Fibroblast of lung (primary cell): ENCODE results near the gene CLCN4. TPM values are rescaled to one million over a fixed set of nuclear protein-coding genes. Genes with fewer than 3 reads are reported as not detected.

ENCODE experiments used
- DNase-seq, 2 donors: peaks; one replicate each; pipeline versions ENCODE4 v3.0.0 to v3.0.0-alpha.2; 2010; ENCODE audit warnings: low read depth in 2 of 2
- H2AFZ ChIP-seq: 2 replicates; pipeline ENCODE4 v1.5.1; 2012; ENCODE audit warnings: low read length, control low read depth, inconsistent platforms
- H3K27ac ChIP-seq: 2 replicates; pipeline ENCODE4 v1.5.1; 2011; ENCODE audit warnings: low read length, control low read depth; ENCODE audit not compliant: insufficient read depth
- H3K27me3 ChIP-seq: 2 replicates; pipeline ENCODE4 v1.5.1; 2011; ENCODE audit warnings: mild to moderate bottlenecking, low read length; ENCODE audit not compliant: control insufficient read depth, insufficient read depth
- H3K36me3 ChIP-seq: 2 replicates; pipeline ENCODE4 v1.5.1; 2011; ENCODE audit warnings: low read length; ENCODE audit not compliant: control insufficient read depth, insufficient read depth
- H3K4me1 ChIP-seq: 2 replicates; pipeline ENCODE4 v1.5.1; 2011; ENCODE audit warnings: low read length; ENCODE audit not compliant: control insufficient read depth, insufficient read depth; ENCODE audit errors: extremely low read depth
- H3K4me2 ChIP-seq: 2 replicates; pipeline ENCODE4 v1.5.1; 2011; ENCODE audit warnings: low read length, control low read depth; ENCODE audit not compliant: insufficient read depth; ENCODE audit errors: extremely low read depth
- H3K4me3 ChIP-seq, 4 experiments: fragments of 200-600 bp in 1 of 4; sonication (generic) in 1 of 4; replicated peaks in 1 of 4; 2 replicates each; pipeline ENCODE4 v1.5.1; 2011 to 2016; ENCODE audit warnings: low read length in 4 of 4, low read depth in 3 of 4, mild to moderate bottlenecking in 3 of 4, control low read depth in 2 of 4, inconsistent platforms in 1 of 4, mixed read lengths in 1 of 4; ENCODE audit not compliant: insufficient read depth in 1 of 4; ENCODE audit errors: control extremely low read depth in 1 of 4
- H3K79me2 ChIP-seq: 2 replicates; pipeline ENCODE4 v1.5.1; 2012; ENCODE audit warnings: mild to moderate bottlenecking, low read length, inconsistent platforms; ENCODE audit not compliant: control insufficient read depth, insufficient read depth
- H3K9ac ChIP-seq: 2 replicates; pipeline ENCODE4 v1.5.1; 2011; ENCODE audit warnings: mild to moderate bottlenecking, low read length, control low read depth; ENCODE audit not compliant: insufficient read depth
- H3K9me3 ChIP-seq: 2 replicates; pipeline ENCODE4 v1.5.1; 2012; ENCODE audit warnings: low read depth, low read length; ENCODE audit not compliant: control insufficient read depth, insufficient read depth
- H4K20me1 ChIP-seq: 2 replicates; pipeline ENCODE4 v1.5.1; 2011; ENCODE audit warnings: low read length; ENCODE audit not compliant: control insufficient read depth, insufficient read depth; ENCODE audit errors: extremely low read depth
- CTCF ChIP-seq, 2 donors: IDR thresholded peaks in 1 of 2; conservative IDR thresholded peaks in 1 of 2; 1 replicate in 1 of 2; 2 replicates in 1 of 2; pipeline ENCODE4 v1.5.1; 2011 to 2012; ENCODE audit warnings: low read length in 2 of 2, control low read depth in 1 of 2, inconsistent platforms in 1 of 2, low read depth in 1 of 2, mild to moderate bottlenecking in 1 of 2
- EZH2 ChIP-seq: IDR thresholded peaks from 2 replicates; pipeline ENCODE4 v1.5.1; 2012; ENCODE audit warnings: low read length, control low read depth, mild to moderate bottlenecking; ENCODE audit errors: missing control alignments
- polyA plus RNA-seq, 2 donors: library from polyadenylated mRNA; depleted of rRNA in 1 of 2; stranded (reverse) in 1 of 2; unstranded in 1 of 2; fragments of >200 nt; gene quantifications; 2 replicates each; pipeline ENCODE4 v1.2.1, GENCODE V29; 2011 to 2012; ENCODE audit warnings: missing spikeins in 1 of 2
- total RNA-seq: library from RNA; depleted of rRNA; stranded (reverse); fragments of >200 nt; gene quantifications from 2 replicates; pipeline ENCODE4 v1.2.1, GENCODE V29; 2014

Gene CLCN4
- total and polyA plus RNA-seq, 2 donors (not counting 1 experiment from before 2014, with no cell fraction given): 0.70 to 4.0 TPM

GRCh38 chrX:10175319-10175871 lies 18.6 kb downstream of the CLCN4 start:
- no peak overlapping the region for H2AFZ ChIP-seq
- H3K4me3 ChIP-seq: no peak overlapping the region
- H3K4me1 ChIP-seq: peaks cover 10% of the 10 kb centered on the region
- peak; percentile 69 to 82 for DNase-seq
- no peak overlapping the region for H3K27ac ChIP-seq
- H3K79me2 ChIP-seq: no peaks in the 10 kb centered on the region
- TF ChIP-seq EZH2: no peak
- no peaks in the 10 kb centered on the region for H3K36me3 ChIP-seq
- H3K27me3 ChIP-seq: no peaks in the 10 kb centered on the region
- H4K20me1 ChIP-seq: no peaks in the 10 kb centered on the region
- H3K9me3 ChIP-seq: no peaks in the 10 kb centered on the region
- peak overlapping the region; percentile 48 for H3K4me2 ChIP-seq
- no peak overlapping the region for H3K9ac ChIP-seq

- no peaks in the 10 kb centered on the region for H3K27me3 ChIP-seq
- H3K79me2 ChIP-seq: no peaks in the 10 kb centered on the region
- peaks cover 10% of the 10 kb centered on the region for H3K4me1 ChIP-seq
- DNase-seq: no peak
- no peak overlapping the region for H3K9ac ChIP-seq
- no peak overlapping the region for H3K4me2 ChIP-seq
- H4K20me1 ChIP-seq: no peaks in the 10 kb centered on the region
- H3K36me3 ChIP-seq: no peaks in the 10 kb centered on the region
- H3K4me3 ChIP-seq: no peak overlapping the region
- no peak overlapping the region for H3K27ac ChIP-seq
- no peak overlapping the region for H2AFZ ChIP-seq
- no peaks in the 10 kb centered on the region for H3K9me3 ChIP-seq
- TF ChIP-seq EZH2 (no peak), CTCF (conservative IDR thresholded peaks at IDR 0.05 in 1 of 2, IDR thresholded peaks at IDR 0.05 in 1 of 2; ENCODE audit: low read depth in 1 of 2, low read length in 2 of 2) (no peak)
These were observed 19.6 kb downstream of the CLCN4 start for GRCh38 chrX:10176121-10177003.

GRCh38 chrX:10177004-10177396 lies 20.2 kb downstream of the CLCN4 start:
- H3K4me3 ChIP-seq: no peak overlapping the region
- H3K27ac ChIP-seq: no peak overlapping the region
- DNase-seq: no peak
- H3K9me3 ChIP-seq: no peaks in the 10 kb centered on the region
- H3K4me2 ChIP-seq: no peak overlapping the region
- H3K79me2 ChIP-seq: no peaks in the 10 kb centered on the region
- H3K4me1 ChIP-seq: peaks cover 10% of the 10 kb centered on the region
- no peaks in the 10 kb centered on the region for H3K27me3 ChIP-seq
- no peak overlapping the region for H2AFZ ChIP-seq
- no peaks in the 10 kb centered on the region for H3K36me3 ChIP-seq
- H3K9ac ChIP-seq: no peak overlapping the region
- H4K20me1 ChIP-seq: no peaks in the 10 kb centered on the region
- TF ChIP-seq CTCF (conservative IDR thresholded peaks at IDR 0.05 in 1 of 2, IDR thresholded peaks at IDR 0.05 in 1 of 2; ENCODE audit: low read depth in 1 of 2, low read length in 2 of 2) (no peak), EZH2 (no peak)
